HEK293T (cell line): ENCODE data around the gene ADAMTS13.

ENCODE experiments used
- BHLHE40 ChIP-seq: fragments of 450-650 bp; IDR thresholded peaks from 2 replicates; pipeline ENCODE4 v1.6.1; 2016; ENCODE audit warnings: mild to moderate bottlenecking, moderate library complexity, borderline replicate concordance
- CTBP1 ChIP-seq: fragments of 450-650 bp; IDR thresholded peaks from 2 replicates; pipeline ENCODE4 v1.6.1; 2016; ENCODE audit warnings: borderline replicate concordance
- ELF4 ChIP-seq: fragments of 450-650 bp; IDR thresholded peaks from 2 replicates; pipeline ENCODE4 v1.6.1; 2017; ENCODE audit warnings: antibody characterized with exemption
- FOXA1 ChIP-seq: fragments of 450-650 bp; IDR thresholded peaks from 2 replicates; pipeline ENCODE4 v1.6.1; 2016; ENCODE audit warnings: mild to moderate bottlenecking
- FOXM1 ChIP-seq: fragments of 450-650 bp; IDR thresholded peaks from 2 replicates; pipeline ENCODE4 v1.6.1; 2017; ENCODE audit warnings: mild to moderate bottlenecking, borderline replicate concordance
- SUZ12 ChIP-seq: fragments of 450-650 bp; IDR thresholded peaks from 2 replicates; pipeline ENCODE4 v1.6.1; 2016; ENCODE audit warnings: mild to moderate bottlenecking
- TARDBP ChIP-seq: fragments of 450-650 bp; IDR thresholded peaks from 2 replicates; pipeline ENCODE4 v1.6.1; 2016

DNA sequence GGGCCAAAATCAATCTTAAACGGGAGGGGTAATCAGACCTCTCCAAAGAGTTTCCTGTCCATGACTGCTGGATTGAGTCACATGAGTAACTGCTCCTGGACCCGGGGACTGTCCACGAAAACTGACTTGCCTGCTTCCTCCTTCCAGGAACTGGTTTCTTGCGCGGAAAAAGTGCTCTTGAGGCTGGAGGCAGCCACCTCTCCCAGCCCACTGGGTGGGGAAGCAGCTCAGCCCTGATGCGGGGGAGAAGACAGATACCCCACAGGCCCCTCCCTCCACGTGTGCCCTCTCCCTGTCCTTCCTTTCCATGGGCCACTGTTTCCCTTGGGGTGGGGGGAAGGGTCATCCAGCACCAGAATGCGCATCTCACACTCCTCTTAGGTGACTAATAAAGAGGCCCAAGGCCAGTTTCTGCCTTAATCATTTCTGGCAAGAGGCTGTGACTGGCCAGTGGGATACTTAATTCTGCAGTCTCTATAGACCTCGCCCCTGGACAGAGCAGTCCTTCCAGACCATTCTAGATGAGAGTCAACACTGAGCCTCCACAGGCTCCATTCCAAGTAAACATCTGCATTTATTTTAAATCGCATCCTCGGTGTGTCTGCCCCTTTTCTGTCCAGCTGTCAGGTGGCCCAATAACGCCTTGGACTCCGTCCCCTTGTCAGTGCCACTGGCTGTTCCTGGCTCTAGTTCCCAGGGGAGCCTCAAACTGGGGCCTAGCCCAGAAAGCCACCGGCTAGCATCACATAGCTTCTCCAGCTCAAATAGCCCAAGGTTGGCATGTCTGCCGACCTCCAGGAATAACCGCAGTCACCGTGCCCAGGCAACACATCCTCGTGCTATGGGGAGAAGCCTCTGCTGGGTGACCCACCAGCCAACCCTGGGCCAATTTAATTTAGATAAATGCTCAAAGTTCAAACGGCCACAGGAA lies 16.4 kb upstream of the ADAMTS13 start:
- no peak for TF ChIP-seq FOXA1
- no peak for TF ChIP-seq FOXM1
- TF ChIP-seq SUZ12 = no peak
- no peak for TF ChIP-seq CTBP1
- no peak for TF ChIP-seq BHLHE40
- TF ChIP-seq ELF4 = no peak
- no peak for TF ChIP-seq TARDBP
